SK-N-SH treated with all-trans-retinoic acid at 6 μM for 48 hours (cell line): ENCODE results near the gene PRSS48.
"Not testable (repeated sequence)": the region's sequence is repeated elsewhere in the genome, so short reads cannot be mapped to it uniquely, and the experiment has no call there.

ENCODE experiments used
- ATAC-seq: fragments of 200-7000 bp; cut with Tn5 transposase; 3 replicates; pipeline ENCODE4 v1.9.1; 2020; ENCODE audit warnings: mild to moderate bottlenecking, moderate library complexity
- ARNTL ChIP-seq: fragments of 450-650 bp; formaldehyde crosslinking; IDR thresholded peaks from 2 replicates; pipeline ENCODE4 v1.5.0; 2020; ENCODE audit warnings: low read depth, mild to moderate bottlenecking, moderate library complexity, borderline replicate concordance
- BACH2 ChIP-seq: fragments of 250-450 bp; sonication (Bioruptor Pico); IDR thresholded peaks from 2 replicates; pipeline ENCODE4 v1.9.0; 2021; ENCODE audit warnings: mild to moderate bottlenecking, borderline replicate concordance
- CSDC2 ChIP-seq: fragments of 250-450 bp; sonication (Bioruptor Pico); IDR thresholded peaks from 2 replicates; pipeline ENCODE4 v1.5.0; 2020; ENCODE audit warnings: mild to moderate bottlenecking, moderate library complexity
- ESRRG ChIP-seq: fragments of 250-450 bp; sonication (Bioruptor Pico); IDR thresholded peaks from 2 replicates; pipeline ENCODE4 v1.6.1; 2021; ENCODE audit warnings: mild to moderate bottlenecking
- GLIS3 ChIP-seq: fragments of 250-450 bp; sonication (Bioruptor Pico); IDR thresholded peaks from 2 replicates; pipeline ENCODE4 v1.5.0; 2020; ENCODE audit warnings: mild to moderate bottlenecking, moderate library complexity
- ISL1 ChIP-seq: fragments of 250-450 bp; sonication (Bioruptor Pico); IDR thresholded peaks from 2 replicates; pipeline ENCODE4 v2.1.2; 2022; ENCODE audit warnings: mild to moderate bottlenecking, moderate library complexity
- OSR1 ChIP-seq: fragments of 250-450 bp; sonication (Bioruptor Pico); IDR thresholded peaks from 2 replicates; pipeline ENCODE4 v1.8.0; 2022; ENCODE audit warnings: moderate library complexity, mild to moderate bottlenecking, inconsistent platforms
- PPARA ChIP-seq: fragments of 250-450 bp; sonication (Bioruptor Pico); IDR thresholded peaks from 2 replicates; pipeline ENCODE4 v1.5.0; 2020; ENCODE audit warnings: mild to moderate bottlenecking, borderline replicate concordance
- RARB ChIP-seq: fragments of 250-450 bp; sonication (Bioruptor Pico); IDR thresholded peaks from 2 replicates; pipeline ENCODE4 v1.8.0; 2021; ENCODE audit warnings: mild to moderate bottlenecking, moderate library complexity
- TCF4 ChIP-seq: fragments of 250-450 bp; sonication (Bioruptor Pico); IDR thresholded peaks from 2 replicates; pipeline ENCODE4 v1.8.0; 2021; ENCODE audit warnings: mild to moderate bottlenecking, moderate library complexity, borderline replicate concordance
- TOX ChIP-seq: fragments of 250-450 bp; sonication (Bioruptor Pico); IDR thresholded peaks from 2 replicates; pipeline ENCODE4 v1.8.0; 2021; ENCODE audit warnings: mild to moderate bottlenecking, moderate library complexity, borderline replicate concordance
- ZC3H10 ChIP-seq: fragments of 250-450 bp; sonication (Bioruptor Pico); IDR thresholded peaks from 2 replicates; pipeline ENCODE4 v1.5.1; 2021; ENCODE audit warnings: mild to moderate bottlenecking, moderate library complexity
- ZFP3 ChIP-seq: fragments of 250-450 bp; sonication (Bioruptor Pico); IDR thresholded peaks from 2 replicates; pipeline ENCODE4 v1.5.0; 2020; ENCODE audit warnings: mild to moderate bottlenecking, moderate library complexity
- ZFP30 ChIP-seq: fragments of 450-650 bp; formaldehyde crosslinking; IDR thresholded peaks from 2 replicates; pipeline ENCODE4 v1.5.0; 2022; ENCODE audit warnings: mild to moderate bottlenecking, moderate library complexity
- ZNF565 ChIP-seq: fragments of 450-650 bp; formaldehyde crosslinking; conservative IDR thresholded peaks from 2 replicates; pipeline ENCODE4 v1.5.0; 2020; ENCODE audit warnings: low read depth, mild to moderate bottlenecking, moderate library complexity
- ZNF70 ChIP-seq: fragments of 450-650 bp; formaldehyde crosslinking; IDR thresholded peaks from 2 replicates; pipeline ENCODE4 v1.5.0; 2020; ENCODE audit warnings: mild to moderate bottlenecking, moderate library complexity
- ZNF8 ChIP-seq: fragments of 450-650 bp; formaldehyde crosslinking; IDR thresholded peaks from 2 replicates; pipeline ENCODE4 v1.5.0; 2020; ENCODE audit warnings: mild to moderate bottlenecking, moderate library complexity
- TF ChIP-seq, protein P1 (sequence below): fragments of 250-450 bp; sonication (Bioruptor Pico); IDR thresholded peaks from 2 replicates; pipeline ENCODE4 v1.5.1; 2020; ENCODE audit warnings: low read depth, mild to moderate bottlenecking, moderate library complexity
- TF ChIP-seq, protein P2 (sequence below): fragments of 250-450 bp; sonication (Bioruptor Pico); IDR thresholded peaks from 2 replicates; pipeline ENCODE4 v1.5.0; 2020; ENCODE audit warnings: mild to moderate bottlenecking, moderate library complexity
- TF ChIP-seq, protein P3 (sequence below): fragments of 250-450 bp; sonication (Bioruptor Pico); IDR thresholded peaks from 2 replicates; pipeline ENCODE4 v1.8.0; 2020; ENCODE audit warnings: mild to moderate bottlenecking, moderate library complexity, borderline replicate concordance
- TF ChIP-seq, protein P4 (sequence below): fragments of 250-450 bp; sonication (Bioruptor Pico); IDR thresholded peaks from 2 replicates; pipeline ENCODE4 v1.5.1; 2021; ENCODE audit warnings: mild to moderate bottlenecking, moderate library complexity

Gene PRSS48

DNA sequence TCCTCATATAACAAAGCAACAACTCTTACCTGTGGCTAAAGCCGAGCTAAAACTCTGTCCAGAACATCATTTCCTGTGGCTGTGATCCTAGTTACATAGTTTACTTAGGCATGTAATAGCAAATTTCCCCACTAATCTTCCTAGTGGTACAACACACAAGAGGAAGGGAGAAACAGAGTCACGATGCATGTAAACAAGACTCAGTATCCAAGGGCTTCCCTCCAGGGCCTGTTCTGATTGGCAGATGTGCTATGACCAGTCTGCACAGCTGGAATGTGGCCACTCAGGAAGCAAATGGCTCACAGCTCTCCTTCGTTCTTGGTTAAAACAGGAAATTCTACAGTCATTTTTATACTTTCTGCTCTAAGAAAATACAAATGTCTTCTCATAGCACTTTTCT, 49.2 kb upstream of the PRSS48 start:
- TF ChIP-seq OSR1 (CRISPR knock-in tag) (no peak), ZC3H10 (CRISPR knock-in tag) (no peak), TOX (CRISPR knock-in tag) (no peak), CSDC2 (CRISPR knock-in tag) (no peak), ZFP3 (no peak), ZNF8 (CRISPR knock-in tag) (no peak)
- TF ChIP-seq, all 23 proteins: peak for 0

DNA sequence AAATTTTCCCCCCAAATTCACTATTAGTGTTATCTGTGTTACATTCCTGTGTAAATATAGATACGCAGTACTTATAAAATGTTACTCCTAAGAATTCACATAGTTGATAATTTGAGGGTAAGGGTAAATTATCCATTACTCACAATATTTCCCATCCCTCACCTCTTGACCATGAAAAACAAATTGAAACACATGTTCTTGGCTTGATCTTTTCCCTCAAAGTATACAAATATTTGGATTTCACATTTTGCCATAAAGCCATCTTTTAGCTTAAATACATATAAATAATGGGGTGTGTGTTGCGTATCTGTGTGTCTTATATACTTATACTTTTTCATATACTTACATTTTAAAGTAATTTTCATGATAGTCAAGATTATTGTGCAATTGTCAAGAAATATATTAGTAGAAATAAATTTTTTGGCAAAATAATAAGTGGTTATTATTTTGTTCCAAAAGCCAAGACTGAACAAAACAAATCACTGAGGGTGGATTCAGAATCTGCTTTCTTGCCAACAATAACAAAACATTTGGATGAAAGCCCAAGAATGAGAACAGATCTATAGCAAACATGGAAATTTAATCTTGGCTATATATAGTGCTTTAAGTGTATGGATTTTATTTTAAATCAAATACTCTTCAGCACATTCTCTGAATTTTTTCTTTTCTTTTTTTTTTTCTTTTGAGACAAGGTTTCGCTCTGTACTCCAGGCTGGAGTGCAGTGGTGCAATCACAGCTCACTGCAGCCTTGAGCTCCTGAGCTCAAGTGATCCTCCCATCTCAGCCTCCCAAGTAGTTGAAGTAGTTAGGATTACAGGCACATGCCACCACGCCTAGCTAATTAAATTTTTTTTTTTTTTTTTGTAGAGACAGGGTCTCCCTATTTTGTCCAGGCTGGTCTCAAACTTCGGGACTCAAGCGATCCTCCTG, 48.5 kb upstream of the PRSS48 start:
- no peak for TF ChIP-seq ESRRG (CRISPR knock-in tag)
- TF ChIP-seq ZNF70 (CRISPR knock-in tag): no peak
- TF ChIP-seq ZNF8 (CRISPR knock-in tag): no peak
- TF ChIP-seq ZFP30 (CRISPR knock-in tag): no peak
- TF ChIP-seq, protein P1, sequence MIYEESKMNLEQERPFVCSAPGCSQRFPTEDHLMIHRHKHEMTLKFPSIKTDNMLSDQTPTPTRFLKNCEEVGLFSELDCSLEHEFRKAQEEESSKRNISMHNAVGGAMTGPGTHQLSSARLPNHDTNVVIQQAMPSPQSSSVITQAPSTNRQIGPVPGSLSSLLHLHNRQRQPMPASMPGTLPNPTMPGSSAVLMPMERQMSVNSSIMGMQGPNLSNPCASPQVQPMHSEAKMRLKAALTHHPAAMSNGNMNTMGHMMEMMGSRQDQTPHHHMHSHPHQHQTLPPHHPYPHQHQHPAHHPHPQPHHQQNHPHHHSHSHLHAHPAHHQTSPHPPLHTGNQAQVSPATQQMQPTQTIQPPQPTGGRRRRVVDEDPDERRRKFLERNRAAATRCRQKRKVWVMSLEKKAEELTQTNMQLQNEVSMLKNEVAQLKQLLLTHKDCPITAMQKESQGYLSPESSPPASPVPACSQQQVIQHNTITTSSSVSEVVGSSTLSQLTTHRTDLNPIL (CRISPR knock-in tag): no peak
- TF ChIP-seq ISL1 (CRISPR knock-in tag): no peak
- TF ChIP-seq PPARA (CRISPR knock-in tag): no peak
- TF ChIP-seq ZFP3: no peak
- no peak for TF ChIP-seq ZNF565 (CRISPR knock-in tag)
- no peak for TF ChIP-seq BACH2 (CRISPR knock-in tag)
- TF ChIP-seq GLIS3 (CRISPR knock-in tag): no peak
- TF ChIP-seq, protein P2, sequence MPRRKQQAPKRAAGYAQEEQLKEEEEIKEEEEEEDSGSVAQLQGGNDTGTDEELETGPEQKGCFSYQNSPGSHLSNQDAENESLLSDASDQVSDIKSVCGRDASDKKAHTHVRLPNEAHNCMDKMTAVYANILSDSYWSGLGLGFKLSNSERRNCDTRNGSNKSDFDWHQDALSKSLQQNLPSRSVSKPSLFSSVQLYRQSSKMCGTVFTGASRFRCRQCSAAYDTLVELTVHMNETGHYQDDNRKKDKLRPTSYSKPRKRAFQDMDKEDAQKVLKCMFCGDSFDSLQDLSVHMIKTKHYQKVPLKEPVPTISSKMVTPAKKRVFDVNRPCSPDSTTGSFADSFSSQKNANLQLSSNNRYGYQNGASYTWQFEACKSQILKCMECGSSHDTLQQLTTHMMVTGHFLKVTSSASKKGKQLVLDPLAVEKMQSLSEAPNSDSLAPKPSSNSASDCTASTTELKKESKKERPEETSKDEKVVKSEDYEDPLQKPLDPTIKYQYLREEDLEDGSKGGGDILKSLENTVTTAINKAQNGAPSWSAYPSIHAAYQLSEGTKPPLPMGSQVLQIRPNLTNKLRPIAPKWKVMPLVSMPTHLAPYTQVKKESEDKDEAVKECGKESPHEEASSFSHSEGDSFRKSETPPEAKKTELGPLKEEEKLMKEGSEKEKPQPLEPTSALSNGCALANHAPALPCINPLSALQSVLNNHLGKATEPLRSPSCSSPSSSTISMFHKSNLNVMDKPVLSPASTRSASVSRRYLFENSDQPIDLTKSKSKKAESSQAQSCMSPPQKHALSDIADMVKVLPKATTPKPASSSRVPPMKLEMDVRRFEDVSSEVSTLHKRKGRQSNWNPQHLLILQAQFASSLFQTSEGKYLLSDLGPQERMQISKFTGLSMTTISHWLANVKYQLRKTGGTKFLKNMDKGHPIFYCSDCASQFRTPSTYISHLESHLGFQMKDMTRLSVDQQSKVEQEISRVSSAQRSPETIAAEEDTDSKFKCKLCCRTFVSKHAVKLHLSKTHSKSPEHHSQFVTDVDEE (CRISPR knock-in tag): no peak
- ATAC-seq: peak; percentile 40

More for the DNA sequence above, 49.2 kb upstream of the PRSS48 start:
- ATAC-seq: peak; percentile 63

DNA sequence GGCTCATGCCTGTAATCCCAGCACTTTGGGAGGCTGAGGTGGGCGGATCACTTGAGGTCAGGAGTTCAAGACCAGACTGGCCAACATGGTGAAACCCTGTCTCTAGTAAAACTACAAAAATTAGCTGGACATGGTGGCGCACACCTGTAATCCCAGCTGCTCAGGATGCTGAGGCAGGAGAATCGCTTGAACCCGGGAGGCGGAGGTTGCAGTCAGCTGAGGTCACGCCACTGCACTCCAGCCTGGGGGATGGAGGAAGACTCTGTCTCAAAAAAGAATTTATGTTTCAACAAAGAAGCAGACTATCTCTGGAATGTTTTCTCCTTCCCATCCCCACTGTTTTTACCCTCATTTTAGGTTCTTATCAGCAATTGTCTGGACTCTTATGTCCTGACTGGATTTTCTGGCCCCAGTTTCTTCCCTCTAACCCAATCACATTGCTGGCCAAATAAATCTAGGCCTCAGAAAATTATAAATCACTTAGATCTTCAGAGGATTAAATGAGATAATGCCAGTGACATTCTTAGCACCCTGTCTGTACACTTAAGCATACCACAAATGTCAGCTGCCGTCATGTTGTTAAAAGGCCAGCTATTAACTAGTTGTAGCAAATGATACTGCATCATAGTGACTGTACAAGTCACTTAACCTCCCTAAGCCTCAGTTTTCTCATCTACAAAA, 44.9 kb upstream of the PRSS48 start:
- ATAC-seq: no peak
- no peak for TF ChIP-seq ZFP3
- TF ChIP-seq ISL1 (CRISPR knock-in tag): peak; percentile 74

DNA sequence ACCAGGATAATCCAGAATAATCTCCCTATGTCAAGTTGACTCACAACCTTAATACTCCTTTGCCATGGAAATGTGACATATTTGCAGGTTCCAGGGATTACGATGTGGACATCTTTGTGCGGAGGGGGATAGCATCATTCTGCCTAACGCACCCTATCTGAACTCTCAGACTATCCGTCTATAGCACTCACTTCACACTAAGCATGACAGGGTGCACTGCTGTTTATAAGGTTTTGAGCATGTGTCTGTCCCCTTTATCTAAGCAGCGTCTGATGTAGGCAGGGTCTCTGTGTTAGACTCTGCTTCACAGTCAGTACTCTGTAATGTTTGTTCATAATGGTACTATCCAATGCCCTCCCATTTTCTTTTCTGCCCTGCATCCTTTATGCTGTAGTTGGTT, 43.4 kb upstream of the PRSS48 start:
- ATAC-seq: no peak
- TF ChIP-seq ZFP30 (CRISPR knock-in tag) (no peak), ISL1 (CRISPR knock-in tag) (no peak), ESRRG (CRISPR knock-in tag) (no peak), TOX (CRISPR knock-in tag) (no peak), ZNF70 (CRISPR knock-in tag) (no peak), CSDC2 (CRISPR knock-in tag) (no peak), ZNF565 (CRISPR knock-in tag) (no peak)
- TF ChIP-seq, protein P3, sequence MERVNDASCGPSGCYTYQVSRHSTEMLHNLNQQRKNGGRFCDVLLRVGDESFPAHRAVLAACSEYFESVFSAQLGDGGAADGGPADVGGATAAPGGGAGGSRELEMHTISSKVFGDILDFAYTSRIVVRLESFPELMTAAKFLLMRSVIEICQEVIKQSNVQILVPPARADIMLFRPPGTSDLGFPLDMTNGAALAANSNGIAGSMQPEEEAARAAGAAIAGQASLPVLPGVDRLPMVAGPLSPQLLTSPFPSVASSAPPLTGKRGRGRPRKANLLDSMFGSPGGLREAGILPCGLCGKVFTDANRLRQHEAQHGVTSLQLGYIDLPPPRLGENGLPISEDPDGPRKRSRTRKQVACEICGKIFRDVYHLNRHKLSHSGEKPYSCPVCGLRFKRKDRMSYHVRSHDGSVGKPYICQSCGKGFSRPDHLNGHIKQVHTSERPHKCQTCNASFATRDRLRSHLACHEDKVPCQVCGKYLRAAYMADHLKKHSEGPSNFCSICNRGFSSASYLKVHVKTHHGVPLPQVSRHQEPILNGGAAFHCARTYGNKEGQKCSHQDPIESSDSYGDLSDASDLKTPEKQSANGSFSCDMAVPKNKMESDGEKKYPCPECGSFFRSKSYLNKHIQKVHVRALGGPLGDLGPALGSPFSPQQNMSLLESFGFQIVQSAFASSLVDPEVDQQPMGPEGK (CRISPR knock-in tag): no peak

DNA sequence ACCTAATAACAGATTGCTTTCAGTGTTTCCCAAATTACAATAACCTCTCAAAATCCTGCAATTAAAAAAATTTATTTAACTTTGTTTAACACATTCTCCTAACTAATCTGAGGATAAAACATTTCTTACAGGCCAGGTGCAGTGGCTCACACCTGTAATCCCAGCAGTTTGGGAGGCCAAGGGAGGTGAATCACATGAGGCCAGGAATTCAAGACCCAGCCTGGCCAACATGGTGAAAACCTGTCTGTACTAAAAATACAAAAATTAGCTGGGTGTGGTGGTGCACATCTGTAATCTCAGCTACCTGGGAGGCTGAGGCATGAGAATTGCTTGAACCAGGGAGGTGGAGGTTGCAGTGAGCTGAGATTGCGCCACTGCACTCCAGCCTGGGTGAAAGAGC, 41.6 kb upstream of the PRSS48 start:
- ATAC-seq: not testable (repeated sequence)

DNA sequence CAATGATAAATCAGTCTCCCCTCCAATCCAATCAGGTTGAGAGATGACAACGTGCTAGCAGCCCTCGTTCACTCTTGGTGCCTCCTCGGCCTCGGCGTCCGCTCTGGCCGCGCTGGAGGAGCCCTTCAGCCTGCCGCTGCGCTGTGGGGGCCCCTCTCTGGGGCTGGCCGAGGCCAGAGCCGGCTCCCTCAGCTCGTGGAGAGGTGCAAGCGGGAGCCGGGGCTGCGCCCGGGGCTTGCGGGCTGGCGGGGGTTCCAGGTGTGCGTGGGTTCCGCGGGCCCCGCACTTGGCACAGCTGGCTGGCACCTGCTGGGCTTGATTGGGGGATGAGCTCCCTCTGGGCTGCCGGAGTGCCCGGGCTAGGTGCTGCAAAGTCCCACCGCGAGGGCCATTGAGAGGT, 40.9 kb upstream of the PRSS48 start:
- ATAC-seq: no peak
- TF ChIP-seq ESRRG (CRISPR knock-in tag): no peak
- TF ChIP-seq GLIS3 (CRISPR knock-in tag): no peak
- TF ChIP-seq ZFP30 (CRISPR knock-in tag): no peak
- no peak for TF ChIP-seq TCF4
- no peak for TF ChIP-seq ARNTL (CRISPR knock-in tag)
- TF ChIP-seq BACH2 (CRISPR knock-in tag): no peak
- no peak for TF ChIP-seq RARB (CRISPR knock-in tag)
- TF ChIP-seq ZFP3: no peak
- no peak for TF ChIP-seq ZNF8 (CRISPR knock-in tag)
- no peak for TF ChIP-seq ISL1 (CRISPR knock-in tag)
- no peak for TF ChIP-seq OSR1 (CRISPR knock-in tag)
- no peak for TF ChIP-seq PPARA (CRISPR knock-in tag)
- TF ChIP-seq, protein P4, sequence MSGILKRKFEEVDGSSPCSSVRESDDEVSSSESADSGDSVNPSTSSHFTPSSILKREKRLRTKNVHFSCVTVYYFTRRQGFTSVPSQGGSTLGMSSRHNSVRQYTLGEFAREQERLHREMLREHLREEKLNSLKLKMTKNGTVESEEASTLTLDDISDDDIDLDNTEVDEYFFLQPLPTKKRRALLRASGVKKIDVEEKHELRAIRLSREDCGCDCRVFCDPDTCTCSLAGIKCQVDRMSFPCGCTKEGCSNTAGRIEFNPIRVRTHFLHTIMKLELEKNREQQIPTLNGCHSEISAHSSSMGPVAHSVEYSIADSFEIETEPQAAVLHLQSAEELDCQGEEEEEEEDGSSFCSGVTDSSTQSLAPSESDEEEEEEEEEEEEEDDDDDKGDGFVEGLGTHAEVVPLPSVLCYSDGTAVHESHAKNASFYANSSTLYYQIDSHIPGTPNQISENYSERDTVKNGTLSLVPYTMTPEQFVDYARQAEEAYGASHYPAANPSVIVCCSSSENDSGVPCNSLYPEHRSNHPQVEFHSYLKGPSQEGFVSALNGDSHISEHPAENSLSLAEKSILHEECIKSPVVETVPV (CRISPR knock-in tag): no peak
